Measurements from ENCODE around the gene TMEM121.

GRCh38 chr14:105562713-105563346 is 36.4 kb downstream of the TMEM121 start:
- TF ChIP-seq POLR2A (IDR thresholded peaks at IDR 0.05; ENCODE audit: low read length) (no peak), GATA1 (IDR thresholded peaks at IDR 0.05; ENCODE audit: low read depth, low read length) (no peak)
